A549 (cell line): ENCODE data around the gene ALDH2.
"Not testable (repeated sequence)": the region's sequence is repeated elsewhere in the genome, so short reads cannot be mapped to it uniquely, and the experiment has no call there.

ENCODE experiments used
- JUNB ChIP-seq: fragments of >200 bp; sonication (Bioruptor Twin); formaldehyde crosslinking; IDR thresholded peaks from 2 replicates; pipeline ENCODE4 v1.6.1; 2016
- NR3C1 ChIP-seq: fragments of >200 bp; sonication (Bioruptor Twin); formaldehyde crosslinking; IDR thresholded peaks from 3 replicates; pipeline ENCODE4 v1.6.1; 2017
- PHF8 ChIP-seq: fragments of 200-600 bp; sonication (generic); IDR thresholded peaks from 2 replicates; pipeline ENCODE4 v1.6.1; 2016; ENCODE audit warnings: low read depth, mild to moderate bottlenecking, antibody characterized with exemption, moderate library complexity, borderline replicate concordance
- POLR2A ChIP-seq: IDR thresholded peaks from 2 replicates; pipeline ENCODE4 v1.6.1; 2012; ENCODE audit warnings: mild to moderate bottlenecking, low read length
- RCOR1 ChIP-seq: fragments of 150-350 bp; IDR thresholded peaks from 2 replicates; pipeline ENCODE4 v1.6.1; 2014; ENCODE audit warnings: antibody characterized with exemption, low read length, low read depth
- SMC3 ChIP-seq: fragments of >200 bp; sonication (Bioruptor Twin); formaldehyde crosslinking; IDR thresholded peaks from 3 replicates; pipeline ENCODE4 v1.6.1; 2018; ENCODE audit warnings: inconsistent platforms
- TF ChIP-seq, protein P1 (sequence below): fragments of >200 bp; sonication (Bioruptor Twin); formaldehyde crosslinking; IDR thresholded peaks from 3 replicates; pipeline ENCODE4 v1.5.1; 2016
- TF ChIP-seq, protein P2 (sequence below): IDR thresholded peaks from 2 replicates; pipeline ENCODE4 v1.6.1; 2012
- TF ChIP-seq, protein P3 (sequence below): fragments of 200-600 bp; sonication (generic); IDR thresholded peaks from 2 replicates; pipeline ENCODE4 v1.6.1; 2016; ENCODE audit warnings: antibody characterized with exemption, mild to moderate bottlenecking, moderate library complexity

DNA sequence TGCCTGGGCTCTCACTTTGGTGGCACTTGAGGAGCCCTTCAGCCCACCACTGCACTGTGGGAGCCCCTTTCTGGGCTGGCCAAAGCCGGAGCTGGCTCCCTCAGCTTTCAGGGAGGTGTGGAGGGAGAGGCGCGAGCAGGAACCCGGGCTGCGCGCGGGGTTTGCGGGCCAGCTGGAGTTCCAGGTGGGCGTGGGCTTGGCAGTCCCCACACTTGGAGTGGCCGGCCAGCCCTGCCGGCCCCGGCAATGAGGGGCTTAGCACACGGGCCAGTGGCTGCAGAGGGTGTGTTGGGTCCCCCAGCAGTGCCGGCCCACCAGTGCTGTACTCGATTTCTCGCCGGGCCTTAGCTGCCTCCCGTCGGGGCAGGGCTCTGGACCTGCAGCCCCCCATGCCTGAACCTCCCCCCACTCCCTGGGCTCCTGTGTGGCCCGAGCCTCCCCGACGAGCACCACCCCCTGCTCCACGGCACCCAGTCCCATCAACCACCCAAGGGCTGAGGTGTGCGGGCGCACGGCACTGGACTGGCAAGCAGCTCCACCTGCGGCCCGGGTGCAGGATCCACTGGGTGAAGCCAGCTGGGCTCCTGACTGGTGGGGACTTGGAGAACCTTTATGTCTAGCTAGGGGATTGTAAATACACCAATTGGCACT, 68.9 kb downstream of the ALDH2 start:
- TF ChIP-seq, protein P1, sequence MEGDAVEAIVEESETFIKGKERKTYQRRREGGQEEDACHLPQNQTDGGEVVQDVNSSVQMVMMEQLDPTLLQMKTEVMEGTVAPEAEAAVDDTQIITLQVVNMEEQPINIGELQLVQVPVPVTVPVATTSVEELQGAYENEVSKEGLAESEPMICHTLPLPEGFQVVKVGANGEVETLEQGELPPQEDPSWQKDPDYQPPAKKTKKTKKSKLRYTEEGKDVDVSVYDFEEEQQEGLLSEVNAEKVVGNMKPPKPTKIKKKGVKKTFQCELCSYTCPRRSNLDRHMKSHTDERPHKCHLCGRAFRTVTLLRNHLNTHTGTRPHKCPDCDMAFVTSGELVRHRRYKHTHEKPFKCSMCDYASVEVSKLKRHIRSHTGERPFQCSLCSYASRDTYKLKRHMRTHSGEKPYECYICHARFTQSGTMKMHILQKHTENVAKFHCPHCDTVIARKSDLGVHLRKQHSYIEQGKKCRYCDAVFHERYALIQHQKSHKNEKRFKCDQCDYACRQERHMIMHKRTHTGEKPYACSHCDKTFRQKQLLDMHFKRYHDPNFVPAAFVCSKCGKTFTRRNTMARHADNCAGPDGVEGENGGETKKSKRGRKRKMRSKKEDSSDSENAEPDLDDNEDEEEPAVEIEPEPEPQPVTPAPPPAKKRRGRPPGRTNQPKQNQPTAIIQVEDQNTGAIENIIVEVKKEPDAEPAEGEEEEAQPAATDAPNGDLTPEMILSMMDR: not testable (repeated sequence)
- not testable (repeated sequence) for TF ChIP-seq JUNB, RCOR1, POLR2A, SMC3, NR3C1, PHF8
- TF ChIP-seq, protein P2, sequence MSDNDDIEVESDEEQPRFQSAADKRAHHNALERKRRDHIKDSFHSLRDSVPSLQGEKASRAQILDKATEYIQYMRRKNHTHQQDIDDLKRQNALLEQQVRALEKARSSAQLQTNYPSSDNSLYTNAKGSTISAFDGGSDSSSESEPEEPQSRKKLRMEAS: not testable (repeated sequence)
- TF ChIP-seq, protein P3, sequence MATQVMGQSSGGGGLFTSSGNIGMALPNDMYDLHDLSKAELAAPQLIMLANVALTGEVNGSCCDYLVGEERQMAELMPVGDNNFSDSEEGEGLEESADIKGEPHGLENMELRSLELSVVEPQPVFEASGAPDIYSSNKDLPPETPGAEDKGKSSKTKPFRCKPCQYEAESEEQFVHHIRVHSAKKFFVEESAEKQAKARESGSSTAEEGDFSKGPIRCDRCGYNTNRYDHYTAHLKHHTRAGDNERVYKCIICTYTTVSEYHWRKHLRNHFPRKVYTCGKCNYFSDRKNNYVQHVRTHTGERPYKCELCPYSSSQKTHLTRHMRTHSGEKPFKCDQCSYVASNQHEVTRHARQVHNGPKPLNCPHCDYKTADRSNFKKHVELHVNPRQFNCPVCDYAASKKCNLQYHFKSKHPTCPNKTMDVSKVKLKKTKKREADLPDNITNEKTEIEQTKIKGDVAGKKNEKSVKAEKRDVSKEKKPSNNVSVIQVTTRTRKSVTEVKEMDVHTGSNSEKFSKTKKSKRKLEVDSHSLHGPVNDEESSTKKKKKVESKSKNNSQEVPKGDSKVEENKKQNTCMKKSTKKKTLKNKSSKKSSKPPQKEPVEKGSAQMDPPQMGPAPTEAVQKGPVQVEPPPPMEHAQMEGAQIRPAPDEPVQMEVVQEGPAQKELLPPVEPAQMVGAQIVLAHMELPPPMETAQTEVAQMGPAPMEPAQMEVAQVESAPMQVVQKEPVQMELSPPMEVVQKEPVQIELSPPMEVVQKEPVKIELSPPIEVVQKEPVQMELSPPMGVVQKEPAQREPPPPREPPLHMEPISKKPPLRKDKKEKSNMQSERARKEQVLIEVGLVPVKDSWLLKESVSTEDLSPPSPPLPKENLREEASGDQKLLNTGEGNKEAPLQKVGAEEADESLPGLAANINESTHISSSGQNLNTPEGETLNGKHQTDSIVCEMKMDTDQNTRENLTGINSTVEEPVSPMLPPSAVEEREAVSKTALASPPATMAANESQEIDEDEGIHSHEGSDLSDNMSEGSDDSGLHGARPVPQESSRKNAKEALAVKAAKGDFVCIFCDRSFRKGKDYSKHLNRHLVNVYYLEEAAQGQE: not testable (repeated sequence)
